HuH-7 (cell line): ENCODE results near the gene SETD6.
"Not testable (repeated sequence)": the region's sequence is repeated elsewhere in the genome, so short reads cannot be mapped to it uniquely, and the experiment has no call there.

Source experiments
- DNase-seq: peaks from one replicate; pipeline ENCODE4 v3.0.0; 2011; ENCODE audit warnings: low spot score

SETD6 gene, protein sequence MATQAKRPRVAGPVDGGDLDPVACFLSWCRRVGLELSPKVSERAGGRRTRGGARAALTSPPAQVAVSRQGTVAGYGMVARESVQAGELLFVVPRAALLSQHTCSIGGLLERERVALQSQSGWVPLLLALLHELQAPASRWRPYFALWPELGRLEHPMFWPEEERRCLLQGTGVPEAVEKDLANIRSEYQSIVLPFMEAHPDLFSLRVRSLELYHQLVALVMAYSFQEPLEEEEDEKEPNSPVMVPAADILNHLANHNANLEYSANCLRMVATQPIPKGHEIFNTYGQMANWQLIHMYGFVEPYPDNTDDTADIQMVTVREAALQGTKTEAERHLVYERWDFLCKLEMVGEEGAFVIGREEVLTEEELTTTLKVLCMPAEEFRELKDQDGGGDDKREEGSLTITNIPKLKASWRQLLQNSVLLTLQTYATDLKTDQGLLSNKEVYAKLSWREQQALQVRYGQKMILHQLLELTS

DNA sequence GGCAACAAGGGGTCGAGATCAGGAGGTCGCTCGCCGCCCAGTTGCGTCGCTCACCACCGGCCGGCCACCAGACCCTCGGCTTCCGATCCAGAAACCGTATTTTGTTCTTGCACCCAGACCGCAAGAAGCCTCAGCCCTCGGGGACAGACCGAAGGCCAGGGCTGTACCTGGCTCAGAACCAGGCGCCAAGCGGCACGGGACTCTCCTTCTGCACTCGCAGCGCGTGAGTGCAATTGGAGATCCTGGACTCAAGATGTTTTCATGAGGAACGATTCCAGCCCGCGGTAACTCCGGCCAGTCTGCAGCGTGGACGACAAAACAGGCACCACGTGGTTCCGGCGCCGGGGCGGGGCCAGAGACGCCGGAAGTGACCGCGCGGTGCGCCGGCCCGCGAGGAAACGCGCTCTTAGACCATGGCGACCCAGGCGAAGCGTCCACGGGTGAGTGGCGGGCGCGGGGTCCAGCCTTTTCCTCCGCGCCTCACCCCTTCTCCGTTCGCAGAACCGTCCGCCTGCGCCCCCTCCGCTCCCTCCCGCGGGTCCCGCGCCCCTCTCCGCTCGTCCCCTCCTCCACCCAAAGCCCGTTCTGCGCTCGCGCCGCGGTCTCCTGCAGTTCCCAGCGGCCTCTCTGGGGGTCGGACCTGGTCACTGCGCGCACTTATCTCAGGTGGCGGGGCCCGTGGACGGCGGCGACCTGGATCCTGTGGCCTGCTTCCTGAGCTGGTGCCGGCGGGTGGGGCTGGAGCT lies at the start of gene SETD6:
Gene SETD6 (plus strand): TSS at position 393 of the 746 bp plus-strand sequence. CDS start 21 bp downstream, at position 414.
- DNase-seq, result peak; percentile 77

DNA sequence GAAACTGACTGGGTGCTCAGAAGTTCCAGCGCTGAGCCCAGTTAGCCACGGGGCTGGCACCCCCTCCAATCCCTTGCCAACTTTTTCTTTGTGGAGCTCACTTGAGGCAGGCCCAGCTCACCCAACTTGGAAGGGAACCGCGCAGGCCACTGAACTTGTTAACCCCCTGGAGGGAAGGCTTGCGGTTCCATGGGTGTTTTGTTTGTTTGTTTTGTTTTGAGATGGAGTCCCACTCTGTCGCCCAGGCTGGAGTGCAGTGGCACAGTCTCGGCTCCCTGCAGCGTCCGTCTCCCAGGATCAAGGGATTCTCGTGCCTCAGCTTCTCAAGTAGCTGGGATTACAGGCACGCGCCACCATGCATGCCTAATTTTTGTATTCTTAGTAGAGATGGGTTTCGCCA lies 49.5 kb upstream of the SETD6 start:
- no peak for DNase-seq

DNA sequence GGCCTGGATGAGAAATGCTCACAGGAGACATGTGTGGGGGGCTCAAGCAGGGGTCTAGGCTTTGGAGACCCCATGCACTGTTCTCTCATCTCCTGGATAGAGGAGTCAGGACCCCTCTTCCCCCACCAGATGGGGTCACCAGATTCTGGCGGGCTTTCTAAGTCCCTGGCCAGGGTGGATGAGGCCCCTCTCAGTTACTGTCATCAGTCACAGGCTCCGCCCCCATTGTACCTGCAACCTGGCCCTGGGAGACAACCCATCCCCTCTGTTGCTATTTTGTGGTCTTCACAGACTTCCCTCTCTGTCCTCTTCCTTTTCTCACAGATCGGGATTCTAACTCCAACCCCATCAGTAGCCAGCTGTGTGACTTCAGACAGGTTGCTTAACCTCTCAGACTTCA lies 48.9 kb upstream of the SETD6 start:
- no peak for DNase-seq

DNA sequence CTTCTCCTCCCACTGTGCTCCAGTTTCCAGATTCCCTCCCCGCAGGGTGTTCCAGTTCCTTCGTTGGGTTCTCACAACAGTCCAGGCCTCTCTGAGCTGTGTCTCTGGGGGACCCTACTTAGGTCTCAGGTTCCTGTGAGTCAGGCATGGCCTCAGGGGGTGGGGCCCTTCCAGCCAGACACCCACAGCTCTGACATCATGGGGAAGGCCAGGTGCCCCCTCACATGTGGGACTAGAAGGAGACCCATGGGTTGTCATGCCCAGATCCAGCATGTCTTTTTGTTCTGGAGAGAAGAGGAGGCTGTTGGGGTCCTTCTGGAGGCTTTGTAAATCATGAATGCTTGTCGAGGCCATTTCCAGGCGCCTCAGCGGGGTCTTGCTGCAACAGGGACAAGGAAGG lies 47.4 kb upstream of the SETD6 start:
- no peak for DNase-seq

DNA sequence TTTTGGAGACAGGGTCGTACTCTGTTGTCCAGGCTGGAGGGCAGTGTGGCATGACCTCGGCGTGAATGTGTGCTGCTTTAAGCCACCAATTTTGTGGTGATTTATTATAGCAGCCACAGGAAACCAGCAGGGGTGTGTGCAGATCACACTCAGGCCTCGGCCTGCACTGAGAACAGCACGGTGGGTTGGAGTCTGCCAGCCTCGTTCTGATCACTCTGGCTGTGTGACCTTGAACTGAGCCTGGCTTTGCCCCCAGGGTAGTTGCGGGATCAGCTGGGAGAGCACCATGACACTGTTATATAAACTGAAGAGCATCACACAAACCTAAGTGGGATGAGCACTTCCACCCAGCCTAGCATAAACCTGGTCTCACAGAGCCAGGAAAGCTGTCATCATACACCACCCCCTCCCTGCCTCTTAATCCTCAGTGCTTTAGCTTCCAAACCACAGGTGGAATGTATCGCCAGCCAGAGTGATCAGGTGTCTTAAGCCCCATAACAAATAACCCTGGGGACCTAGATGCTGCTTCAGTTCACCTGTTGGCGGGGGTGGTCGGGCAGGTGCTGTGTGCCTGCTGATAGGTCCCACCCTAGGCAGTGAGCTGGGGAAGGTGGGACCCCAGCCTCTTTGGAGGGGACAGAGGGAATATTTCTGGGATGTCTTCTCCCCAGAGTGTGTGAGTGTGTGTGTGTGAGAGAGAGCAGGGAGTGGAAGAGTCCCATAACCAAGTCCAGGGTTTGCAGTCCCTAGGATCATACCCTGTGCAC lies 43.9 kb upstream of the SETD6 start:
- no peak for DNase-seq

DNA sequence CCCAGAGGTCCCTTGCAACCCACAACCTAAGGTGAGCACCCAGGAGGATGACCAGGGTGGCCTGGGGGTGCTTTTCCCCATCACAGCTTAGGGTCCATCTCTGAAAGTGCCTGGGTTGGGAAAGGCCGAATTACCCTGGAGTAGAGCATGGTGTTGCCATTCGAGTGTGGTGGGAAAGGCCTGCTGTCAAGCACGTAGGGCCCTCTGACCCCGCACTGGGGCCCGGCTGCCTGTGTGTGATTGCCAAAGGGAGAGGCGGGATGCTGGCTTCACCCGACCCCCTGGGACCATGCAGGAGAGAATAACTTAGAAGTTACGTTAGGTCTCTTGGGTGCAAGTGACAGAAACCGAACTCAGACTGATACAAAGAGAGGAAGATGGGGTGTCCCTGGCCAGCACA lies 43.1 kb upstream of the SETD6 start:
- DNase-seq, result no peak

DNA sequence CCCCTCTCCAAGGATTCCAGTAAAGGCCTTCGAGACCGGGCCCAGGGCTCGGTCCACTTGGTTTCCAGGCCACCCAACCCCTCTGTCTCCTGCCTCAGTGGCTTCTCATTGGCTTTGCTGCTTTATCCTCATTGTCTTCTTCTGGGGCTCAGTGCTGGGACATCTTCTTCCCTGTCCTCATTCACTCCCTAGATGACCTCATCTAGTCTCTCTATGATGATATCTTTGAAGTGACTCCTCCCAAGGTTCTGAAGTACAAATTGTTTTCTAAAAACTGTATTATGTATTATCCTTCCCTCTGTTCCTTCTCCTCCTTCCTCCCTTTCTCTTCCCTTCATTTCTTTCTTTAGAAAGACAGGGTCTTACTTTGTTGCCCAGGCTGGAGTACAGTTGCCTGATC lies 42.5 kb upstream of the SETD6 start:
- no peak for DNase-seq

DNA sequence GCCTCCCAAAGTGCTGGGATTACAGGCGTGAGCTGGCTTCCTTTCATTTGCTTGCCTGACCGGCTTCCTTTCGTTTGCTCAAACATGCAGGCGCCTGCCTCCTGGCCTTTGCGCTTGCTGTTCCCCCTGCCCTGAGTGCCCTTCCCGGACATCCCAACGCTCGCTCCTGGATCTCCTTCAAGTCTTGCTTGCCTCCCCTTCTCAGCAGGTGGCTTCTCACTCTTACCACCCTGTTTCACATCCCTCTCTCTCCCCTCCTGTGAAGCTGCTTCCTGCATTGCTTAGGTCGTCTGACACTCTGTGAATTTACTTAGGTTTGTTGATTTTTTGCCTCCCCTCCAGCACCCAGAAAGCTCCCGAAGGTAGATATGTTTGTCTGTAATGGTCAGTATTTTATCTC lies 41.0 kb upstream of the SETD6 start:
- no peak for DNase-seq

DNA sequence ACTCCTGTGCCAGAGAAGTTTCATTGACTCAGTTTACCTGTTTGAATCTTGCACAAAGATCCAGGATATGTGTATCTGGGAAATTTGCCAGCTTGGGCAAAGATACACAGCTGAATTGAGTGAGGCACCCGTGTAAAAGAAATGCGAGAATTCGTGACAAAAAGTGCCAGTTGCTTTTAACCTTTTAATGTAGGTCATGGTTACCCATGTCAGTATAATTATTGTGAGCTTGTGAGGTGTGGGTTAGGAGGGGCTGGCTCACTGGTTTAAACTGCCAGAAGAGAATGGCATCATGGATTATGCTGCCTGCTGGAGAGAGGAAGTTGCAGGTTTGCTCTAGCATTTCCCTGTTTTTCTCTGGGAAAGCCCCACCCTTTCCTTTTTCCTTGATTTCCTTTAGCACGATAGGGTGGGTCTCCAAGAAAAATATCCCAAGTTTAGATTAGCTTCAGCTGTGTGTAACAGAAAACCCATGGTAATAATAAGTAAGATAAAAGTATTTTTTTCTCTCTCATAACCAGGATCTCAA lies 40.2 kb upstream of the SETD6 start:
- DNase-seq, result no peak

DNA sequence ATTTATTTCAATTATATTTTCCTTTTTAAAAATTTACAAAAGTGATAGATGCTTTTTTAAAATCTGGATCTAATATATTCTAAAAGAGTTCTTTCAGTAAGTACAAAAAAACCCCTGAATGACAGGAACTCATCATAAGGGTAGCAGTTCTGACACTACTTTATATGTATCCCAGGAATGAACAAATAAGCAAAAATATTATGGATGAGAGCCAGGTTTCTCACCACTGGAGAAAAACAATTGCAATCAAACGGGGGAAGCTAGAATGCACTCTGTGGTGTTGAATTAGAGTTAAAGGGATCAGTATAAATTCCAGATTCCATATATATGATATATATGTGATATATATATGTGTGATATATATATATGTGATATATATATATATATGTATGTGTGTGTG lies 38.5 kb upstream of the SETD6 start:
- DNase-seq, result no peak

DNA sequence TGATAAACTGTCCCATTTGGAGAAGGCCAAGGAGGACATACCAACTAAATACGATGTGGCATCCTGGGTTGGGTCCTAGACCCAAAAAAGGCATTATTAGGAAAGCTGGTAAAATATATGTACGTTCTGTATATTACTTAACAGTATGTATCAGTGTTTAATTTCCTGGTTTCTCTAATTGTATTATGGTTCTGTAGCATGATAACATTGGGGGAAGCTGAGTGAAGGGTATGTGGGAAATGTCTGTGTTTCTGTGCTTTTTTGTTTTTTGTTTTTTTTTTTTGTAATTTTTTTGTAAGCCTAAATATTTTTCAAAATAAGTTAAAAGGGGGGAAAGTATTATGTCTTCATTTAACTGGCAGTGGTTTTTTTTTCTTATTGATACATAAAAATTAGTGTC lies 36.9 kb upstream of the SETD6 start:
- no peak for DNase-seq

DNA sequence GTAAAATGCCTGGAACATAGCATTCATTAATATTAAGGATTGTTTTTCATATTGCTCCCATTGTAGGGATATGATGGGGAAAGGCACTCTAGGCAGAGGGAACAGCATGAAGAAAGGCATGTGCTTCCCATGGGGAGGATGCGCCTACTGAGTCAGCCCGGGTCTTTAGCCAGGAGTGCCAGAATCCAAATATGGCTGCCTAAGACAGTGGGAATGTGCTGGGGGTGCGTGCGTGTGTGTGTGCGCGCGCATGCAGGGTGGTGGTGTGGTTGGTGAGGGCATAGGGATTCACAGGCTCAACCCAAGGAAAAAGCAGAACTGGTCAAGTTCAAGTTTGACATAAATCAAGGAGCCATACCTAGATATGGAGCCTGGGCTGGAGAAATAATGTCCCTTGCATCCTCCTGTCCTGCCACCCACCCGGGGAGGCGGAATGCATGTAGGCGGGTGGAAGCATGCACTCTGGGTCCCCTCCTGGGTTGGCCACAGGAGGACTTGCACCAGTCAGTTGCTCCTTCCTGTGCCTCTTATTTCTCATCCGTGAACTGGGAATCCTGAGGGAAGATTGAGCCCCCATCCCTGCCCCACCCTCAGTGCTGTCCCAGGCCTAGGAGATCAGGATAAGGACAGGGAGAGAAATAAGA lies 34.0 kb upstream of the SETD6 start:
- DNase-seq, result no peak

DNA sequence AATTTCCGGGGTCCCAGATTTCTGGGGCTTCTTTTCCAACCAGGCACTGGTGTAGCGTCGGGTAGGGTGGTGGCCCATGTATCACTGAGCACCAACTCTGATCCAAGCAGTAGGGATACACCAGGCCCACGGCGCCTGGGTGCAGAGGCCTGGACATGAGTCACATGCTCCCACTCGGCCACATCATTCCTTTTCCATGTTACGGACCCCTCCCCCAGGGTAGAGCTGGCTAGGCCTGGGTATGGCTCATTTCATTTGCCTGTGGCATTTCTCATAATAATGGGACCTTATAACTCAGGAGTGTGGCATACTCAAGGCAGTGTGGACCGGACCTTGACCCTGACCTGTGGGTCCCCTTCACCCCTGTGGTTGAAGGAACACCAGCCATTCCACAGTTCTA lies 33.4 kb upstream of the SETD6 start:
- no peak for DNase-seq

DNA sequence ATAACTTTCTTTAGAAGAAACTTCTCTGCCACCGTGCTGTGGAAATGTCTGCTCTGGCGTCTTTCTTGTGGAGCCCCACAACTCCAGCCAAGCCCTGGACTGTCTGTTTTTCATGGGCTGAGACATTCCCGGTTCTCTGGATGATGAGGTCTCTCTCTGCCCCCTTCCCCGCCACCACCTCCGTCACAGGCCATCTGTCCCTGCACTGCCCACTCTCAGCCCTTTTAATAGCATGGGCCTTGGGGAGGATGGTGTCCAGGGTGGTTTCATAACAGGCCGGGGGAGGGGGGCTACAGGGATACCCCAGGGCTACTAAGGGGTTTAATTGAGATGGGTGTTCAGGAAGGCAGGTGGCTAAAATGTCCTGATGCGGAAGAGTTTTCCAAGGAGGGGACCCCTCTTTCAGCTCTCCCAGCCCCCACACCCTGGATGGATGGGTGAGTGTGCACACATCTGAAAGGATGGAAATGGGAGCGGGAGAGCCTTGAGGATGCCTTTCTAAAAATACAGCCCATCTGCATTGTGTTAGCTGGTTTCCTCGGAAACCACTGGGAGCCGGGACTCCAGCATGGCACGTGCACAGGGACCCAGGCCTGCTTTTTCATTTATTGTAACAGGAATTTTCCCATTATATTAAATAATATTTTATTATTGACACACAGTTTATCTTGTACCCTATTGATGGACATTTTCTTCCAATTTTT lies 30.0 kb upstream of the SETD6 start:
- DNase-seq, result no peak

DNA sequence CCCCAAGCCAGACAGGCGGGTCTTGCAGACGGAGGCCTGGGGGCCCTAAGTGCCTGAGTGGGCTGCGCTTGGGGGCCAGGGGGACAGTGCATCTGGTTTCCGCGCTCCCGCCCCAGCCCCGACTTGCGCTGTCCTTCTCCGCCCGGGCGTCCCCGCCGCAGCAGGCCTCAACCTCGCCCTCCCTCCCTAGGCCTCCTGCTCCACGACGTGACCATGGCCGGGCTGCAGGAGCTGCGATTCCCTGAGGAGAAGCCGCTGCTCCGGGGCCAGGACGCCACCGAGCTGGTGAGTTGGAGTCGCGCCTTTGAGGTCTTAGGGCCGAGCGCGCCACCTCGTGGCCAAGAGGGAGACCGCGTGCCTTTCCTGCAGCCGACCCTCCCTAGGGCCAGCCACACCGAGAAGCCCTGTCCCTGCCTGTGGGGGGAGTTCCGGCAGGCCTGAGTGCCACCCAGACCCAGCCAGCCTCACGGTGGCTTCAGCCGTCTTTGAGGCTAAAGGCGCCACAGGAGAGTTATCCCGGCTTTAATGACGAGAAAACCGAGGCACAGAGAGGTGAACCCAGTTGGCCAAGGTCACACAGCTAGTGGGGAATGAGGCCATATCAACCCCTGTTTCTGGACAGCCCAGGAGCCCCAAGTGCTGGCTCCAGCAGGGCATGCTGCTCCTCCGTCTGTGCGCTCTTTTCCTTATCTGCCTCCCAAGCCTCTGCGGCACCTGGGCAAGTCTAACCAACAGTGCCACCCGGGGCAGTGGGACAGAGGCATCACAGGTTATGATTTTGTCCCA lies 27.6 kb upstream of the SETD6 start:
- peak; percentile 77 for DNase-seq

DNA sequence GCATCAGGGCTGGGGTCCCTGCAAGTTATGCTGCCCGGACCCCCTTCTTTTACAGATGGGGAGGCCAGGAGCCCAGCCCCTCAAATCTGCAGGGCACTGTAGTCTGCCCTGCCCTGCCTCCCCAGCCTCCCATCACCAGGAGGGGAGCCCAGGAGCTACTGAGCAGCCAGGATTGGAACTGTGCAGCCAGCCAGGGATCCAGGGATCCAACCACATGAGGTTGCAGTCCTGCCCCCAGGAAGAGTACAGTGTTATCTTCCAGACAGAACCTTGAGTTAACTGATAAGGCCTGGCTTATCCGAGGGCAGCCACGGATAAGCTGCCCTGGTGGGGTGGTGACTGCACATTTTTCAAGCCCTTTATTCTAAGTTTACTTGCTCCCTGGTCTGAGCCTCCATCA lies 26.8 kb upstream of the SETD6 start:
- DNase-seq, result no peak

DNA sequence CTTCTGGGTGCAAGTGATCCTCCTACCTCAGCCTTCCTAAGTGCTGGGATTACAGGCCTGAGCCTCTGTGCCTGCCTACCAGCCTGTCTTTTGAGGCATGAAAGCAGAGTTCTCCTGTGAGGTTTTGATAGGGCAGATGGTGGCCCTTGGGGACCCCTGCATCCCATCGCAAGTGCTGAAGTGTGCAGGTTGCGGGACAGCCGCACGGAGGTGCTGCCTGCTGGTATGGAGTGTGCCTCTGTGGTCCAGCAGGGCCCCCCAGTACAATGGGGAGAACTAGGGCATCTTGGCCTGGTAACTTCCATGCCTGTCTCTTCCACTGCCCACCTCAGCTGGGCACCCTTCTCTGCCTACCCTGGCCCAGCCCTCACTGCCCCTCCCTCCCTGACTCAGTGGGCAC lies 25.3 kb upstream of the SETD6 start:
- no peak for DNase-seq

DNA sequence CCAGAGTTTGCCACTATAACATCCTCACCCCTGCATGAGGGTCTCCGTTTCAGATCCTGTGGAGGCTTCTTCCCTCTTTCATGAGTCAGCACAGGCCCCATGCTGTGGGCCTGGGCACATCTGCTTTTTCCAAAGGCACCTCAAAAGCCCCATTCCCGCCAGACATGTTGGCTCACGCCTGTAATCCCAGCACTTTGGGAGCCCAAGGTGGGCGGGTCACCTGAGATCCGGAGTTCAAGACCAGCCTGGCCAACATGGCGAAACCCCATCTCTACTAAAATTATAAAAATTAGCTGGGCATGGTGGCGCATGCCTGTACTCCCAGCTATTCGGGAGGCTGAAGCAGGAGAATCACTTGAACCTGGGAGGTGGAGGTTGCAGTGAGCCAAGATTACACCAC lies 24.8 kb upstream of the SETD6 start:
- DNase-seq, result not testable (repeated sequence)

DNA sequence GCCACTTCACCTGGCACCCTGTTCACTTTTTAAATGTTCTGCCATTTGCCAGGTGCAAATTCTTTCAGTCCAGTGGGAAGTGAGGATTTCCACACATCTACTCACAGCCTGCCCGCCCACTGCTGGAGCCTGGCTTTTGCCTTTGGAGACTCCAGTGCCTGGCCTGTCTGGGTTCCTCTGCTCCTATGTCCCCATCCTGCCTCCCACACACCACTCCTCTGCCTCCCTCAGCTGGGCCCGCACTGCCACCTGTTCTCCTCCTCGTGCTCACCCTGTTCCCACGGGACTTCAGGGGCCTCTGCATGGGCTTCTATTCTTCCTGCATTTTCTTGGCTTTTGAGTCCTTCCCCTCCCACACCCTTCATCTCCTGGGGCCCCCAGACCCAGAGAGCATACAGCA lies 23.3 kb upstream of the SETD6 start:
- no peak for DNase-seq

DNA sequence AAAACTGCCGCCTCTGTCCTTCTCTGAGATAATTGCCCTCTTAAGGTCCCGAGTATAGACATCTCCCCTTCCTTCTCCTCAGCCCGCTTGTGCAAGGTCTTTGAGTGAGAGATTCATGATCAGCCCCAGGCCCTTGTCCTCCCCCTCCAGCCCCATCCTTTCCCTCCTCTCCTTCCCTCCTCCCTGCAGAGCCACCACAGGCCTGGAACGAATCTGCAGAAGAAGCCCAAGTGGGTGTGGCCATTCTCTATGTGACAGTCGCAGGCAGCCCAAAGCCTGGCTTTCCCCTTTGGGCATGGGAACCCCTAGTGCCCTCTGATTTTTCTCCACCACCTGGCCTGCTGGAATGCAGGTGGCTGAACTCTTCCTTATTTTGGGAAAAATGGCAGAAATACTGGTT lies 22.6 kb upstream of the SETD6 start:
- DNase-seq, result no peak
